HG03378 (cell line): ENCODE results near the gene NFYB.
"Not testable (repeated sequence)": the region's sequence is repeated elsewhere in the genome, so short reads cannot be mapped to it uniquely, and the experiment has no call there.

Experiments used
- ATAC-seq: cut with Tn5 transposase; IDR thresholded peaks from one replicate; pipeline ENCODE4 v1.9.1; 2021; ENCODE audit warnings: mild to moderate bottlenecking, moderate library complexity; ENCODE audit not compliant: unreplicated experiment

The NFYB gene

DNA sequence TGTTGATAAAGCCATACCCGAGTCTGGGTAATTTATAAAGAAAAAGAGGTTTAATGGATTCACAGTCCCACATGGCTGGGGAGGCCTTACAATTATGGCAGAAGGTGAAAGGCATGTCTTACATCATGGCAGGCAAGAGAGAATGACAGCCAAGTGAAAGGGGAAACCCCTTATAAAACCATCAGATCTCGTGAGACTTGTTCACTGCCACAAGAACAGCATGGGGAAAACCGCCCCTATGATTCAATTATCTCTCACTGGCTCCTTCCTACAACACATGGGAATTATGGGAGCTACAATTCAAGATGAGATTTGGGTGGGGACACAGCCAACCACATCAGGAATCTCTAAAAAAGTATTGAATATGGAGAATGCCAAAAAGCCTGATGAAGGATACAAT lies 25.0 kb upstream of the NFYB start:
- ATAC-seq: not testable (repeated sequence)

DNA sequence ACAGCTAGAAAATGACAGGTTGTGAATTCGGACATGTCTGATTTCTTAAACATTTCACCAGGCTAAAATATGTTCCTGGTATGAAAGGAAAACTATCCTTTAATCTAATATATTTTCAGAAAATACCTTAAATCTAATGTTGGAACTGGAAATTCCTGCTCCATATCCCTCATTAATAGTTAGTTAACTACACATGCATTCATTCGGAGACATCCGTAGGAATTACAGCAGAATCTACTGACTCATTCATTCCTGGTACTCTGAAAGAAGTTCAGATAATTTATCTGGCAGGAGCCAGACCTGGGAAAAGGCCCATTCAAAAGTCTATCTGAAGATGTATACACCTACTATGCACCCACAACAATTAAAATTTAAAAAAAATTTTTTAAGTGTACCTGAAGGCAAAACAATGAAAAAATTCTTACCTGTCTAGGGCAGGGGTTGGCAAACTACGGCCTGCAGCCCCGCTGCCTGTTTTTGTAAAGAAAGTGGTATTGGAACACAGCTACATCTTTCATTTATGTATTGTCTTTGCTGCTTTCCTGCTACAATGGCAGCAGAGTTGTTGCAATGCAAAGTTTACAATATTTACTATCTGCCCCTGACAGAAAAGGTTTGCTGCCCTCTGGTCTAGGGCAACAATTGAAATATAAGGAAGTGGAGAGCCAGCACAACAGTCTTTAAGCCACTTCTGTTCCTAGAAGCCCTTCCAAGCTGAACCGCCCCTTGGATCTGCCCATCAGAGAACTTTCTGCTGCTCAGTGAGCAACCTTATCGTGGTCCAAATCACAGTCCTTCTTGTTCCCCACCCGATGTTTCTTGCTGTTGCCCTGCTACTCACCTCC lies 17.9 kb upstream of the NFYB start:
- ATAC-seq: no peak

GRCh38 chr12:104154806-104155205 lies 16.8 kb upstream of the NFYB start:
- ATAC-seq: no peak

DNA sequence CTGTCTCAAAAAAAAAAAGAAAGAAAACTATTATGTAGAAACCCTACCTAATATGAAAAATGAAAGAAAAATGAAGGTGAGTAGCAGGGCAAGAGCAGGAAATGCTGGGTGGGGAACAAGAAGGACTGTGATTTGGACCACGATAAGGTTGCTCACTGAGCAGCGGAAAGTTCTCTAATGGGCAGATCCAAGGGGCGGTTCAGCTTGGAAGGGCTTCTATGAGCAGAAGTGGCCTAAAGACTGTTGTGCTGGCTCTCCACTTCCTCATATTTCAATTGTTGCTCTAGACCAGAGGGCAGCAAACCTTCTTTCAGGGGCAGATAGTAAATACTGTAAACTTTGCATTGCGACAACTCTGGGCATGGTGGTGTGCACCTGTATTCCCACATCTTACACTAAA lies 16.3 kb upstream of the NFYB start:
- no peak for ATAC-seq

- ATAC-seq: no peak
Observed at GRCh38 chr12:104152685-104153241, 14.8 kb upstream of the NFYB start.

- ATAC-seq: no peak
Observed at GRCh38 chr12:104150416-104150815, 12.4 kb upstream of the NFYB start.

DNA sequence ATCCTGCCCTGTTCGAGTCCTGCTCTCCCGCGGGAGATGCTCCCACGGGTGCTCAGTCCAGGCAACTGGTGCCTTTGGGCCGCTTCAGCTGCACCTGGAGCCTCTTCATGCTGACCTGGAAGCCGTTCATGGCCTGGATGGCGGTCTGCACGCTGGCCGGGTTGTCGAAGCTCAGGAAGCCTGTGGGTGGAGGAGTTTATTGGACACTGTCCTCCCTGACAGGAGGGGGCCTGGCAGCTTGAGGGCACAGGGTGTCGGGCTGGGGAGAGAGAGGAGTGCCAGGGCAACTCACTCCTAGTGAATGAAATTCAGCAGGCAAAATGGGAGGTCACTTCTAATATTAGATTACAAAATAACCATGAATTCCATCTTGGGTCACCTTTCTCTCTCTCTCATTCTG lies 9.3 kb upstream of the NFYB start:
- no peak for ATAC-seq

DNA sequence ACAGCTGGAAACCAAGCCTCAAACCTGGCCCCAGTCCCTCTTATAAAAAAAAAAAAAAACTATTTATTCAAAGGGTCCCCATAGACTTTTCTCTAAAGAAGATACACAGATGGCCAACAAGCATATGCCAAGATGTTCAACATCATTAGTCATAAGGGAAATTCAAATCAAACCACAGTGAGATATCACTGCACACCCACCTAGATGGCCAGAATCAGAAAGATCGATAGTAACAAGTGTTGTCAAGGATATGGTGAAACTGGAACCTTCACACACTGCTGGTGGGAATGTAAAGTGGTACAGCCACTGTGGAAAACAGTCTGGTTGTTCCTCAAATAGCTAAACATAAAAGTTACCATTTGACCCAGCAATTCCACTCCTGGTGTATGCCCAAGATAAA lies 5.9 kb upstream of the NFYB start:
- no peak for ATAC-seq

DNA sequence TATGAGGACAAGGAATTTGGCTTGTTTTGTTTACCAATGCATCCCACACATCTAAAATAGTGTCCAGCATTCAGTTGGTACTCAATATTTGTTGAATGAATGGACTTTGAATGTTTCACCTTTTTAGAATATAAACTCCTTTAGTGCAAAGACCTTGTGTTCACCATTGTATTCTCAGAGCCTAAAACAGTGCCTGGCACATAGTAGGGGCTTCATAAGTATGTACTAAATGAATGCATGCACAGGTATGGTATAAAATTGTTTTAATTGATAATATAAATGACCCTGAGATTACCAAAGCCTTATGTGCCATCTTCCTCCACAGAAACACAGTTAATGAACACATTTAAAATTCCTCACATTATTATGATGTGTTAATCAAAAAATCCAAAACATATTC lies 5.0 kb upstream of the NFYB start:
- no peak for ATAC-seq

DNA sequence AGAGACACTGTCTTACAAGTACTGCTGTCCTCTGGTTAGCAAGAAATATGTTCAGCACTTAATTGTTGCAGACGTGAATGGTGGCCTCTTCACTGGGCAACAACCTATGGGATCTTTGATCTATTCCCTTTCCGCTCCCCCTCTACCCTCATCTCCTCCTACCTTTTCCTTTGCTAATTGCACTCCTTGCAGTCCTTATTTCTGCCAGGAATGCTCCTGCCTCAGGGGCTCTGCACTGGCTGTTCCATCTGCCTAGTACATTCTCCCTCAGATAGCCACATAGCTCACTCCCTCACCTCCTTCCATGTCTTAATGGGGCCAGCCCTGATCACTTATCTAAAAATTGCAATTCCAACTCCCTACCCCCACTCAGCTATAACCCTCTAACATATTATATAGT lies 4.5 kb upstream of the NFYB start:
- no peak for ATAC-seq

DNA sequence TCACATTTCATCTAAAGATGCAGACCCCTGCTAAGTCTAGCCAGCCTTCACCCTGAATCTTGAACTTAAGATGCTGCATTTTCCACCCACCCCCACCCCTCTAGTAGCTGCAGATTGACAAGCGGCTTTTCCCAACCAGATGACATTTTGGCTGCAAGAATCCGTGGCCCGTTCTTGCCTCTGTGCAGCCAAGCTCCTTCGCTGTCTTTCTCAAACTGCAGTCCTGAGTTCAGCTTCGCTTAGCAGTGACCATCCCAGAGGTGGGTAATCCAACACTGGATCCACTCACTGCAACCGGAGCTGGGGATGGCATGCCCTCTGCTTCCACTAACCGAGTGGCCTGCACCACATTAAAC lies 765 bp upstream of the NFYB start:
- no peak for ATAC-seq

DNA sequence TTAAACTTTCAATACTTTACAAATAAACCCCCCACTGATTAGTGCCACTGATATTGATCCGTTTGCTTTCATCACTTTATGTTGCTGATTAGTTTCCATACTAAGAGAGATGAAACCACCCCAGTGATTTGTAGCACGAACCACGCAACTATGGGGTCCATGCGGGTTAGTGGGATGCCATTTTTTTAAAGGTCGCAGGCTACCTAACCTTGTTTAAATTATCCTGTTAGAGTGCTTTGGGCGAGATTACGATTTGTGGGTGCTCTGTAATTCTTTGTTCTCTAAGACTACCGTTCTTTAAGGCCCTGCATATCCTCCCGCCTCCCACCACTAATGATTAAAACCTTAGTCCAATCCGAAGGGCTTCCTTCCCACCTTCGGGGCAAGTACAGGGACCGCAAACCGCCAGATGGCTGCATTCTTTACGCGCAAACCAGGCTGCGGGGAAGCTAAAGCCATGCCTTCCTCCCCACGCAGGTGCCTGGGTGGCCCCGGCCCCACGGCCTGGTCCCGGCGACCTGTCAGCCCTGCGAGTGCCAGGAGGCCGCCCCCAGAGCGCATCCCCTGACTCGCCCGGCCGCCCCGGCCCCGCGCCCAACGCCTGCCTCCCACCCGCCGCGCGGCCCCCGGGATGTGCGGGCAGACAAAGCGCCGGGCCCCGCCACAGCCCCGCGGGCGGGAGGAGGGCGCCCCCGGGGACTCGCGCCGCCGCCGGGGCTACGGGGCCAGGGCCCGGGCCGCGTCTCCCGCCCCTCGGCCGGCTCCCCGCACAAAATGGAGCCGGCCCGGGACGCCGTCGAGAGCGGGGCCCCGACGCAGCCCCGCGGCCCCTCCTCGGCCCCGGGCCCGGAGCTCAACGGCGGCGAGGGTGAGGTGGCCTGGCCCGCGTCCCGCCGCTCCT lies 759 bp downstream of the NFYB start:
- ATAC-seq: no peak

- ATAC-seq: no peak
Observed at GRCh38 chr12:104136577-104136976, 1.4 kb downstream of the NFYB start.

GRCh38 chr12:104134882-104135281 lies 3.1 kb downstream of the NFYB start:
- ATAC-seq: no peak

- ATAC-seq: no peak
Observed at GRCh38 chr12:104133866-104134265, 4.1 kb downstream of the NFYB start.

DNA sequence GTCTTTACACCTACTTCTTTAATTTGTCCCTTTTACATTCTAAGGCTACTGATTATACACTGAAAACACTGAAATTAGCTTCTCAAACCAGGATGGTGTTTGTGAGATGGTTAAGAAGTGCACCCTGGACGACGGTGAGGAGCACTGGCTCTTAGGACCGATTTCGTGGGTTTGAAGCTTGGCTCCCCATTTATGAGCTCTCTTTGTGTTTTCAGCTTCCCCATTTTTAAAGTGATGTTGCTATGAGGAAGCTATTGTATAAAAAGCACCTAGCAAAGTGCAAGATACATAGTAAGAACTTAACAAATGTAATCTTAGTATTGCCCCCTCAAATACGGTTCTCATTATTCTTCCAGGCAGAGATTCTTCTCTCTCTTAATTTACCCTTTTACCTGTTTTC lies 4.7 kb downstream of the NFYB start:
- ATAC-seq: no peak

DNA sequence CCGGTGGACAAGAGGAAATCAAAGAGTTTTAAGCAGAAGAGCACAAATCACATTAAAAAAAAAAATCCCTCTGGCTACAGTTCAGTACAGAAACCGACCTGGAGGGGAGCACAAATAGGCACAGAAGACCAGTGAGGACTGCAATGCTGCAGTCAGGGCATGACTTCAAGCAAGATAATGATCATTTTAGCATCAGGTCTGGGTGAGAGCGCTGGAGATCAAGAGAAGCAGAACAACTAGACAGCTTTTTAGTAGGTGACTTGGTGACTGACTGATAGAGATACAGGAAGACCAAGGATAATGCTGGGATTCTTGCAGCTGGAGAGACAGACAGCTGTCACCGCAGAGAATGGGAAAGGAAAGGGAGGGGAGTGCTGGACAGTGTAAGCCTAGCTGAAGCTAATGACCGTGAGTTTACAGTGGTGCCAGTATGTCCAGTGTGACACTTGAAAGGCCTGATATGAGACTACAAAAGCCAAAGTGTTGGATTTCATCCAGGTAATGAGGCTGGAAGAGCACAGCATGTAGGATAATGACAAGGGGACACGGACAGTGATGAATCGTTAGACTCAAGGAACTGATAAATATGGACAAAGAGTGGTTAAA lies 5.6 kb downstream of the NFYB start:
- ATAC-seq: no peak

DNA sequence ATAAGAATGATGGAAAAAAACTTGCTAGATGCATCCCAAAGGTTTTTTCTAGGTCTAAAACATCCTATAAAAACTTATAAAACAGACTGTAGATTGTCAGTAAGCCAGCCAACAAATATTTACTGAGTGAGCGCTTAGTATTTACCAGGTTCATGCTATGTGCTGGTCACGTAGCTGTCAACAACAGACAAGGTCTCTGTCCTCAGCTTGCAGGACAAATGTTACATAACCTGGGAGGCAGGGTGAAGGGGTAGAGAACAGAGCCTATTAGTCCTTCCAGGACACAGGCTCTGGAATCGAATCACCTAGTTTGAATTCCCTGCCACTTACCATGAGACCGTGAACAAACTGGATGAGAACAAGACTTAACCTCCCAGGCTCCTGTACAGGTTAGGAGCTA lies 6.4 kb downstream of the NFYB start:
- no peak for ATAC-seq

- no peak for ATAC-seq
Observed at GRCh38 chr12:104130760-104131159, 7.2 kb downstream of the NFYB start.

- no peak for ATAC-seq
Observed at GRCh38 chr12:104126548-104126947, 11.5 kb downstream of the NFYB start.

- ATAC-seq: no peak
Observed at GRCh38 chr12:104122298-104122697, 15.7 kb downstream of the NFYB start.
